Transverse colon (tissue), 4 donors: ENCODE data around the gene KRI1.
A peak's percentile ranks its signal among the peaks of the same experiment; 100 is the strongest.
"Not testable (repeated sequence)": the region's sequence is repeated elsewhere in the genome, so short reads cannot be mapped to it uniquely, and the experiment has no call there.

Source experiments
- POLR2A ChIP-seq: fragments of 450-650 bp; IDR thresholded peaks from one replicate; pipeline ENCODE4 v1.6.1; 2016; ENCODE audit warnings: antibody characterized with exemption, mild to moderate bottlenecking, moderate library complexity
- POLR2AphosphoS5 ChIP-seq, 3 donors: sonication (generic); formaldehyde crosslinking; IDR thresholded peaks; one replicate each; pipeline ENCODE4 v1.6.1; 2016; ENCODE audit warnings: antibody characterized with exemption in 3 of 3
- TF ChIP-seq, protein P1 (sequence below), 5 experiments: fragments of 200-600 bp in 3 of 5; fragments of 450-650 bp in 2 of 5; sonication (generic) in 3 of 5; IDR thresholded peaks; 1 replicate in 2 of 5; 2 replicates in 3 of 5; pipeline ENCODE4 v1.5.1; 2016 to 2017; ENCODE audit warnings: antibody characterized with exemption in 5 of 5, inconsistent platforms in 3 of 5, mild to moderate bottlenecking in 2 of 5, moderate library complexity in 1 of 5

DNA sequence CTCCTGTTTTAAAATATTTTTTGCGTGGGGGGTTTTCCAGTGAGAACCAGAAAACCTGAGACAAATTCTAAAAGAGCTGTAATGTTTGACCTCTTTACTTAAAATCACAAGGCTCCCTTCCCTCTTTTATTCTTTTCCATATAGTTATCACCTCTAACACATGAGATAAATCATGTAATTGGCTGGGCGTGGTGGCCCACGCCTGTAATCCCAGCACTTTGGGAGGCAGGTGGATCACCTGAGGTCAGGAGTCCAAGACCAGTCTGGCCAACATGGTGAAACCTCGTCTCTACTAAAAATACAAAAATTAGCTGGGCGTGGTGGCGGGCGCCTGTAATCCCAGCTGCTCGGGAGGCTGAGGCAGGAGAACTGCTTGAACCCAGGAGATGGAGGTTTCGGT, 14.8 kb downstream of the KRI1 start:
- TF ChIP-seq, protein P1, sequence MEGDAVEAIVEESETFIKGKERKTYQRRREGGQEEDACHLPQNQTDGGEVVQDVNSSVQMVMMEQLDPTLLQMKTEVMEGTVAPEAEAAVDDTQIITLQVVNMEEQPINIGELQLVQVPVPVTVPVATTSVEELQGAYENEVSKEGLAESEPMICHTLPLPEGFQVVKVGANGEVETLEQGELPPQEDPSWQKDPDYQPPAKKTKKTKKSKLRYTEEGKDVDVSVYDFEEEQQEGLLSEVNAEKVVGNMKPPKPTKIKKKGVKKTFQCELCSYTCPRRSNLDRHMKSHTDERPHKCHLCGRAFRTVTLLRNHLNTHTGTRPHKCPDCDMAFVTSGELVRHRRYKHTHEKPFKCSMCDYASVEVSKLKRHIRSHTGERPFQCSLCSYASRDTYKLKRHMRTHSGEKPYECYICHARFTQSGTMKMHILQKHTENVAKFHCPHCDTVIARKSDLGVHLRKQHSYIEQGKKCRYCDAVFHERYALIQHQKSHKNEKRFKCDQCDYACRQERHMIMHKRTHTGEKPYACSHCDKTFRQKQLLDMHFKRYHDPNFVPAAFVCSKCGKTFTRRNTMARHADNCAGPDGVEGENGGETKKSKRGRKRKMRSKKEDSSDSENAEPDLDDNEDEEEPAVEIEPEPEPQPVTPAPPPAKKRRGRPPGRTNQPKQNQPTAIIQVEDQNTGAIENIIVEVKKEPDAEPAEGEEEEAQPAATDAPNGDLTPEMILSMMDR (IDR thresholded peaks at IDR 0.05), result not testable (repeated sequence)
- TF ChIP-seq POLR2AphosphoS5 (IDR thresholded peaks at IDR 0.05), result peak in 1 of 3 donors; percentile 42
- not testable (repeated sequence) for TF ChIP-seq POLR2A
